DMS53 (cell line): Measurements from ENCODE around the gene DDX55.

ENCODE experiments used
- DNase-seq: peaks from one replicate; lab custom pipeline; 2025; lab: John Stamatoyannopoulos, UW

Gene DDX55

DNA sequence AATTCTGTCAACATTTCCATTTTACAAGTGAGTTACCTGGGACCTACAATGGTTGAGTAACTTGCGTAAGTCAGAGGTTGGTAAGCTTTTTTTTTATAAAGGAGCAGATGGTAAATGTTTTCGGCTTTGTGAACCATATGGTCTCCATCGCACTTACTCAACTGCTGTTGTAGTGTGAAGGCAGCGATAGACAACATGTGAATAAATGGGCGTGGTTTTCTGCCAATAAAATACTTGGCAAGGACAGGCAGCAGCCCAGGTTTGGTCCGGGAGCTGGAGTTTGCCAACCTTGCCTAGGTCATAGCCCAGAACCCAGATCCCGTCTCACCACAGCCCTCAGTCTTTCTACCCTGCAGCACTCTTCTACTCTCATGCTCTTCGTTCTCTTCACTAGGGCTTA, 6.3 kb downstream of the DDX55 start:
- no peak for DNase-seq

GRCh38 chr12:123614110-123614509, 12.2 kb downstream of the DDX55 start:
- no peak for DNase-seq

DNA sequence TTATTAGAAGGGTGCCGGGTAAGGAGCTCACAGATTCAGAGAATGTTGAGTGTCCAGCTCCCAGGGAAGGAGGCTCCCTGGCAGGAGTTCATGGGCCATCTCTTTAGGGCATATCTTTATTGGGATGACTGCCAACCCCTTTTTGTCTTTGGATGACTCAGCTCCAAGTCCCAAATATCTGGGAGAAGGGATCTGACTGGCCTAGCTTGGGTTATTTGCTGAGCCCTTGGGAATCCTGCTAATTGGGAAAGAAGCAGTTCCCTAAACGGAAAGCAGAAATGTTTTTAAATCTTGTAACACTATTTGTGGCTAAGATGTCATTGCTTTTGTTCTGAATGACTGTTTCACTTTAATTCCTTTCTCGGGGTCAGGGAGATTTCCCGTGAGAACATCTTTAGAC, 12.6 kb downstream of the DDX55 start:
- no peak for DNase-seq

- DNase-seq: no peak
Measured at GRCh38 chr12:123617144-123617543, 15.2 kb downstream of the DDX55 start.

DNA sequence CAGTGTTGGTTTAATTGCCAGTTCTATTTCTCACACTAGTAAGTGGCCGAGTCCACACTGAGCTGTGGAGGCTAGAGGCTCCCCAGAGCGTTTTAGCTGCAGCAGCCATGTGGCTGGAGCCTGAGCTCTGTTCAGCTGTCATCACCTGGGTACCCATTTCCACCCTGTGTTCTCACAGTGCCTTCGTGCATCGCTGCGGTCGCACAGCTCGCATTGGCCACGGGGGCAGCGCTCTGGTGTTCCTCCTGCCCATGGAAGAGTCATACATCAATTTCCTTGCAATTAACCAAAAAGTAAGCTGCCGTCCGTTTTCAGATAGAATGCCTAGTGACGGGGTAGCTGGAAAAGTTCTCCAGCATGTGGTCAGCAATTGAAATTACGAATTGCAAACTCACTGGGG, 15.7 kb downstream of the DDX55 start:
- no peak for DNase-seq

GRCh38 chr12:123621101-123621500, 19.2 kb downstream of the DDX55 start:
- DNase-seq: no peak

DNA sequence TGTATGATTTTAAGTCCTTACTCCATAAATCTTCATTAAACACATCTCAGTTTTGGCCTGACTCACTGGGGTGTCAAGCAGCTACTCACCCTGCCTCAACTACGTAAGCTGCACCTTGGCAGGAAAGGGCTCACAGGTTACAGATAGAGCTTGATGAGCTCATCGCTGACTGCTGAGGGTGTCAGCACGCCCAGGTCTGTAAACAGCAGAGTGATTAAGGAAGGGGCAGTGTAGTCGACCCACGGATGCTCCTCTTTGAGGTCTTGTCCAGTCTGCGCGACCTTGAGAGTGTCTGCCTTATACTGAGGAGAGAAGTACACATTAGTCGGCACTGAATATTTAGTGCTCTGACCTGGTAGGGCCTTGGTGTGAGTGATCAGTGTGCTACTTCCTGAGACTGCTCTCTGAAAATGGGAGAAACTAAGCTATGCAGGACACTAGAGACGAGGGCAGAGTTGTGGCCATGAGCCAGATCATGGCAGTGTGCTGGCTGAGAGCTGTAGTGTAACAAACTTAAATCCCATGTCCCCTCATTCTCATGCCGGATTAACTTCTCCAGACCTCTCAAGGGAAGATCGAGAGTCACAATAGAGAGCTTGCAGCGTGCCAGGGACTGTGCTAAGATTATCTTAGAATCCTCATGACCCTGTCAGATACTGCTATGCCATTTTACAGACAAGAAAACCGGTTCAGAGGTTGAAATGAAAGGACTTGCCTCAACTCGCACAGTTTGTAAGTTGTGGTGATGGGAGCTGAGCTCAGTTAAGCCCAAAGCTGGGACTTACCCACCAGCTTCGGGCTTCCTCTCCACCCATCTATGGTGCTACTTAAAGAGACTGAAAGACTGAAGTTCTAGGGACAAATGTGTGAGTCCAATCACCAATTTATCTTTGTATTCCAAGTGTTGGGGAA, 20.0 kb downstream of the DDX55 start:
- DNase-seq: no peak

GRCh38 chr12:123633379-123634141, 31.7 kb downstream of the DDX55 start, which contains the start of the genes EIF2B1 and GTF2H3:
Gene EIF2B1, minus strand, starts transcription at chr12:123633686. Its CDS starts 129 bp downstream, at chr12:123633557.
Gene GTF2H3, plus strand, starts transcription at chr12:123633829. Its CDS starts 31 bp downstream, at chr12:123633860.
- DNase-seq: peak; percentile 98

DNA sequence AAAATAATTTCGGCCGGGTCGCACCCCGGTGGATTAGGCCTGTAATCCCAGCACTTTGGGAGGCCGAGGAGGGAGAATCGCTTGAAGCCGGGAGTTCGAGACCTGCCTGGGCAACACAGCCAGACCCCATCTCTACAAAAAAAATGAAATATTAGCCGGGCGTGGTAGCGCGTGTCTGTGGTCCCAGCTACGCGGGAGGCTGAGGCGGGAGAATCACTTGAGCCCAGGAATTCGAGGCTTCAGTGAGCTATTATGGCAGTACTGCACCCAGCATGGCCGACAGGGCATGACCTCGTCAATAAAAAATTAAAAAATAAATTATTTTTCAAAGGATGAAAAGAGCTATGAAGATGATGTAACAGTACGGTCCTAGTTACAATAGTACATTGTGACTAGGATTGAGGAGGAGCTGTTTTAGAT, 32.3 kb downstream of the DDX55 start:
- DNase-seq: no peak

GRCh38 chr12:123643911-123644310, 42.0 kb downstream of the DDX55 start:
- no peak for DNase-seq

GRCh38 chr12:123645380-123645779, 43.5 kb downstream of the DDX55 start:
- no peak for DNase-seq

DNA sequence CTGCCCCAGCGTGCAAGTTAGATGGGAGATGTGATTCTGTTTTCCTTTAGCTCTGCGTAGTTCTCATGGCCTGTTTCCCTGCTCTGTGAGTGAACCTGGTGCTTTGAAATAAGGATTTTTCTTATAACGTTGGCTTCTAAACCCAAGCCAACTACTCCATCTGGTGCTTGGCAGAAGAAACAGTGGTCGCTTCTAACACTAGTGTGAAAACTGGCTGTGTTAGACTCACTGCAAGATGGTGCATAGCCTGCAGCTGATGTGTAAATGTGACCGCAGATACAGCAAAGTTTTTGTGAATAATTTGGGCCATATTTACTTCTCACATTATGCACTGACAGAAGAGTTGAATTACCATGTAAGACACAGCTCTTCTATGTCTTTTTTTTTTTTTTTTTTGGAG, 44.0 kb downstream of the DDX55 start:
- no peak for DNase-seq

DNA sequence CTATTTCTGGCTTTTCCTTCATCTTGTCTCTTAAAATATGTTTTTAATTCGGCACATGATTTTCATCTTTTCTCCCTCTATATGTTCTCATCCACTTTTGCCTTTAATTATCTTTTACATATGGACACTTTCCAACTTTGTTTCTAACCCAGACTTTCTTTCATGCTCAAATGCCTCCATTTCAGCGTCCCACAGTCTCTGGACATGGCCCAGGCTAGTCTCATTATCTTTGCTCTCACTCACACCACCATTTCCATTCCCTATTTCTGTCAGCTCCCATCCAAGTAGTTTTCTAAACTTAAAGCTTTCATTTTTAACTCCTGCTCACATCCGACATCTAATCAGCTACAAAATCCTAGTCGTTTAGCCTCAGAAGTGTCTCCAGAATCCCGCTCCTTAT, 46.5 kb downstream of the DDX55 start:
- DNase-seq: no peak

DNA sequence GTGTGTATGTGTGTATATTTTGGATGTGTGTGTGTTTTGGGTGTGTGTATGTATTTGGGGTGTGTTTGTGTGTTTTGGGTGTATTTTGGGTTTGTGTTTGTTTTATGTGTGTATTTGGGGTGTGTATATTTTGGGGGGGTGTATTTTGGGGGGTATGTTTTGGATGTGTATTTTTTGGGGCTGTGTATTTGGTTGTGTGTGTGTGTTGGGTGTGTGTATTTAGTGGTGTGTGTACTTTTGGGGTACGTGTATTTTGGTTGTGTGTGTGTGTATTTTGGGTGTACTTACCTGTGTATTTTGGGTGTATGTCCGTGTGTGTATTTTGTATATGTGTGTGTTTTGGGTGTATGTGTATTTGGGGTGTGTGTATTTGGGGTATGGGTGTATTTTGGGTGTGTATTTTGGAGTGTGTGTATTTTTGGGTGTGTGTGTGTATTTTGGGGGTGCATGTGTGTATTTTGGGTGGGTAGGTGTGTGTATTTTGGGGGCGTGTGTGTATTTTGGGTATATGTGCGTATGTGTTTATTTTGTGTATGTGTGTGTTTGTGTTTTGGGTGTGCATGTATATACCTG, 52.3 kb downstream of the DDX55 start:
- DNase-seq: no peak

DNA sequence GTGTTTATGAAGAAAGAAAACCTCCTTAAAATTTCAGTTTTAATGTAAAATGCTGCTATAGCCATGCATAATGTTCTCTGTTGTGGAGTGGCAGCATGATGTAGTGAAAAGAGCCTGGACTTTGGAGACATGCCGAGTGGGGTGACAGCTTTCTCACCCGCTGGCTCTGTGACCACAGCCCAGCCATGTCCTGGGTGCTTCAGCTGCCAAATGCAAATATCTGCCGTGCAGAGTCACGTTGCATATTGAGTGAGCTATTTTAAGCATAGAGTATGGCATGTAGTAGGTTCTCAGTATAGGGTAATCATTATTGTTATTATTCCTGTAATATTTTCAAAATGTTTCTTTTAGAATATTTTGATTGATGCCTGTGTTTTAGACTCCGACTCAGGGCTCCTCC, 53.5 kb downstream of the DDX55 start:
- no peak for DNase-seq

- no peak for DNase-seq
Measured at GRCh38 chr12:123656392-123656791, 54.5 kb downstream of the DDX55 start.

GRCh38 chr12:123657211-123657610, 55.3 kb downstream of the DDX55 start:
- DNase-seq: no peak

GRCh38 chr12:123659996-123660727, 58.3 kb downstream of the DDX55 start:
- DNase-seq: no peak

DNA sequence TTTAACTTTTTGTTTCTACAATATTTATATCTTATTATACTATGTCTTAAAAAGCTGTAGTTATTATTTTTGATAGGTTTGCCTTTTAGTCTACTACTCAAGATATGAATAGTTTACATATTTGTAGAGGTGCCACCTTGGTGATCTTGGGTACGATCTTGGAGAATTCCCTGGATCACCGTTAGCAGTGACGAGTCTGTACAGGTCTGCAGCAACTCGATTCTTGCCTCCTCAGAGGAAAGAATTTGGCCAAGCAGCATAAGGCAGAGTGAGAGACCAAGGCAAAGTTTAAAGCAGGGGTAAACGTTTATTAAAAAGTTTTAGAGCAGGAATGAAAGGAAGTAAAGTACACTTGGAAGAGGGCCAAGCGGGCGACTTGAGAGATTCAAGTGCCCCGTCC, 65.9 kb downstream of the DDX55 start:
- DNase-seq: no peak
